Measurements from ENCODE around the gene RNF32. TPM values are rescaled to one million over a fixed set of nuclear protein-coding genes. Genes with fewer than 3 reads are reported as not detected.
A peak's percentile ranks its signal among the peaks of the same experiment; 100 is the strongest.

Gene RNF32
- total and polyA plus RNA-seq, 7 donors = 0.36 to 3.7 (median 1.5) TPM

DNA sequence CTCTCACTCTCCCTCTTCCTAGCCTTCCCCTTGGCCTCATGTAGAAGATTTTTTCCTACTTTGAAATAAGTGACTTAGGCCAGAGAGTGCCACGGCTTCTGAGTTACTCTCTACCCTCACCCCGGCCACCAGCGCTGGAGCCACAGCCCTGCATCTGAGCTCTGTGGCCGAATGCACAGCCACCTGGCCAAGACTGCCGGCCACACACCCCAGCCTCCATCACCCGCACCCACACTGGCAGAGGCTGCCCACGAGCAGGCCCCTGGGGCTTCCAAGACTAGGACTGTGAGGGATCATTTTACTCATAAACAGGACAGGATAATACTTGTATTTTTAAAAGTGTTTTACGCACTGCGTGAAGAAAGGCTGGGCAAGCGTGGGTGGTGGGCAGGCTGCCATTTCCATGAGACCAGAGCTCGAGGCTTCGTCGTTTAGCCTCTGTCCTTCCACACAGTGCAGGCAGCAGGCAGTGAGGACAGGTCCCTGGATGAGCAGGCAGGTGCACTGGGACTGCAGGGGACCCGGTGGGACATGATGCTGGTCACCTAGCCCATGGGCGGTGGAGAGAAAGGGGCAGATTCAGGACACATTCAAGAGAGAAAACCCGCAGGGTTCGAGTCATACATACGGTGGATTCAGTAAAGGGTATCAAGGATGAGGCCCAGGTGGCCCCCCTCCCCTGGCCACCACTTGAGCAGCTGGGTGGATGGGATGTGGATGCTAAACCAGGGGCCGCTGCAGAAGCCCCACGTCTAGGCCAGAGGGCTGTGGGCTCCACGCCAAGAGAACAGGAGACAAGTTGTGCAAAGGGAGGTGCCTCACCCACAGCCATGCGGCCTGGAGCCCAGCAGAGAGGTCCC, 35.5 kb upstream of the RNF32 start:
- 84 to 89% methylated on average over 22 of the region's 22 CpGs for WGBS, 2 donors
- no peak for DNase-seq
- TF ChIP-seq POLR2A (IDR thresholded peaks at IDR 0.05) = no peak
- no peak for TF ChIP-seq POLR2AphosphoS5 (IDR thresholded peaks at IDR 0.05)
- TF ChIP-seq EP300 (IDR thresholded peaks at IDR 0.05) = no peak
- TF ChIP-seq, protein P1, sequence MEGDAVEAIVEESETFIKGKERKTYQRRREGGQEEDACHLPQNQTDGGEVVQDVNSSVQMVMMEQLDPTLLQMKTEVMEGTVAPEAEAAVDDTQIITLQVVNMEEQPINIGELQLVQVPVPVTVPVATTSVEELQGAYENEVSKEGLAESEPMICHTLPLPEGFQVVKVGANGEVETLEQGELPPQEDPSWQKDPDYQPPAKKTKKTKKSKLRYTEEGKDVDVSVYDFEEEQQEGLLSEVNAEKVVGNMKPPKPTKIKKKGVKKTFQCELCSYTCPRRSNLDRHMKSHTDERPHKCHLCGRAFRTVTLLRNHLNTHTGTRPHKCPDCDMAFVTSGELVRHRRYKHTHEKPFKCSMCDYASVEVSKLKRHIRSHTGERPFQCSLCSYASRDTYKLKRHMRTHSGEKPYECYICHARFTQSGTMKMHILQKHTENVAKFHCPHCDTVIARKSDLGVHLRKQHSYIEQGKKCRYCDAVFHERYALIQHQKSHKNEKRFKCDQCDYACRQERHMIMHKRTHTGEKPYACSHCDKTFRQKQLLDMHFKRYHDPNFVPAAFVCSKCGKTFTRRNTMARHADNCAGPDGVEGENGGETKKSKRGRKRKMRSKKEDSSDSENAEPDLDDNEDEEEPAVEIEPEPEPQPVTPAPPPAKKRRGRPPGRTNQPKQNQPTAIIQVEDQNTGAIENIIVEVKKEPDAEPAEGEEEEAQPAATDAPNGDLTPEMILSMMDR (IDR thresholded peaks at IDR 0.05) = no peak
- Histone ChIP-seq H3K36me3 (no peaks in the 10 kb centered on the region), H3K27ac (no peak overlapping the region), H3K9me3 (no peaks in the 10 kb centered on the region), H3K4me3 (no peak overlapping the region), H3K4me1 (peaks cover 0 to 11% (median 11%) of the 10 kb centered on the region in 4 donors), H3K27me3 (peaks cover 8 to 40% (median 12%) of the 10 kb centered on the region in 3 donors)
- intact Hi-C loops (cut with DNase I) = no loop called here

DNA sequence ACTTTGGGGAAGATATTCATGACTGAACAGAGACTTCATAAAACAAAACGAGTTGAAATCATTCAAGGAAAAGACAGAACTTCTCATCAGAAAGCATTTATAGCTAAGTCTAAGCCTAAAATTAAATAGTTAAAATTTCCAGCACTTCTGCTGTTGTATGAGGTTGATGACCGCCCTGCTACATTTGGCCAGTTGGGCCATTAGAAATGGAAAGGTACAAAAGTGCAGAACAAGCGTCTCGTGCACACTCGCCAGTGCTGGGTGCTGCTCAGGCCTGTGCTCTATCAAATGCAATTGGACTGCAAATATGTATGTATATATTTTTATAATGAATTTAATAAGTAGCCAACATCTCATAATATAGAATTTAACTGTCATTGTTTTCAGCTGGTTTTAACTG, 34.4 kb upstream of the RNF32 start:
- no peak for DNase-seq
- intact Hi-C loops (cut with DNase I) = no loop called here
- WGBS, 2 donors = 73 to 82% methylated on average over 5 of the region's 5 CpGs

DNA sequence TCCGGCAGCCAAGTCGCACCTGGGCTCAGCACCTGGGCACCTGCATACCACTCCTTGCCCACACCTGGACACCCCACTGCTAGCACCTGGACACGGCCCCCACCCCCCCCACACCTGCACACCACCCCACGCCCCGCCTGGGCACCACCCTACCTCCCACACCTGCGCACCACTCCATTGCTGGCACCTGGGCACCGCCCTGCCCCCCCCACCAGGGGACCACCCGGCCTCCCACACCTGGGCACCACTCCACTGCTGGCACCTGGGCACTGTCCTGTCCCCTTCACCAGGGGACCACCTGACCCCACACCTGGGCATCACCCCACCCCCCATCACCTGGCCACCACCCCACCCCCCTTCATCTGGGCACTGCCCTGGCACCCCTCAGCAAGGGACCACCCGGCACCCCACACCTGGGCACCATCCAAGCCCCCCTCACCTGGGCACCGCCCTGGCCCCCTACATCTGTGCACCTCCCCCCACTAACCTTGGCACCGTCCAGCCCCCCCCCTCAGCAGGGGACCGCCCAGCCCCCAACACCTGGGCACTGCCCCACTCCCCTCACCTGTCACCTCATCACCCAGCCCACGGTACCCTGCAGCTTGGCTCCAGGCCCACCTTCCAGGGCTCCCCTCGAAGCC, 33.8 kb upstream of the RNF32 start:
- Histone ChIP-seq H3K36me3 (no peaks in the 10 kb centered on the region), H3K4me3 (peak overlapping the region in 1 of 4 donors; percentile 45), H3K4me1 (peaks cover 0 to 11% (median 11%) of the 10 kb centered on the region in 4 donors), H3K27me3 (peaks cover 8 to 40% (median 12%) of the 10 kb centered on the region in 3 donors), H3K27ac (no peak overlapping the region), H3K9me3 (no peaks in the 10 kb centered on the region)
- TF ChIP-seq, protein P1 (IDR thresholded peaks at IDR 0.05) = no peak
- TF ChIP-seq POLR2AphosphoS5 (IDR thresholded peaks at IDR 0.05) (no peak), EP300 (IDR thresholded peaks at IDR 0.05) (no peak)
- no peak for DNase-seq
- 49 to 76% methylated on average over 14 of the region's 14 CpGs for WGBS, 2 donors
- intact Hi-C loops (cut with DNase I) = no loop called here

More for the DNA sequence above, 34.4 kb upstream of the RNF32 start:
- Histone ChIP-seq H3K36me3 (no peaks in the 10 kb centered on the region), H3K4me1 (peaks cover 0 to 11% (median 11%) of the 10 kb centered on the region in 4 donors), H3K9me3 (no peaks in the 10 kb centered on the region), H3K27ac (no peak overlapping the region), H3K4me3 (no peak overlapping the region), H3K27me3 (peaks cover 8 to 40% (median 12%) of the 10 kb centered on the region in 3 donors)
- TF ChIP-seq POLR2A (IDR thresholded peaks at IDR 0.05) (no peak), EP300 (IDR thresholded peaks at IDR 0.05) (no peak), POLR2AphosphoS5 (IDR thresholded peaks at IDR 0.05) (no peak)
- TF ChIP-seq, protein P1 (IDR thresholded peaks at IDR 0.05) = no peak

DNA sequence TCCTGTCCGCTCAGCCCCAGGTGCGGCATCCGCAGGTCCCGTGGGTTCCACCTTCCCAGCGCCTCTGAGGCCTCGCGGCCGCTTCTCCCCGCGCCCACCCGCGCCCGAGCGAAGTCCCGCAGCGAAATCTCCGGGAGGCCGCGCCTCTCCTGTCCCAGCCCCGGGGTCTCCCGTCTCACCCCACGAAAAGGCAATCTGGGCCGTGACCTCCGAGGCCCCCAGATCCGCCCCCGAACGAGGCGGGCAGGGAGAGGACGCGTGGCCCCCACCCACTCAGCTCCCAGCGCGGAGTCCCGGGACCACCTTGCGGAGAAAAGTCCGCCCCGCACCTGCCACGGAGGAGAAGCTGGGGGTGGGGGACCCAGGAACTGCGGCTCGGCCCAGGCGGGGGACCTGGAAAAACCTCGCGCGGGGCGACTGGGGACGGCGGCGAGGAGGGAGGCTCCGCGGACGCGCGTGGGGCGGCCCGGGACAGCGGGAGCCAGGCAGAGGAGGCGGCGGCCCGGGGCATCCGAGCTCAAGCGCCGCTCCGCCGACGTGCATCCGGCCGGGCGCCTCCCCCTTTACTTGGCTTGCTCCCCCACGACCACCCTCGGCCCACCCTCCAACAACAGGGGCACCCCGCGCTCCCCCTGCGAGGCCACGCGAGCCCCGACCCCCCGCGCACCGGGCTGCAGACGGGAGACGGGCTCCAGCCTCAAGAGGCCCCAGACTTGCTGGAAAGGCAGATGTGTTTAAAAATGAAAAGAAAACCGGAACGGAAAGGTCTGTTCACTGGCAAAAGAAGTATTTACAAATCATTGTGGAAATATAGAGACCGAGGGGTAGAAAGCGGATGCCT, 33.0 kb upstream of the RNF32 start:
- TF ChIP-seq, protein P1 (IDR thresholded peaks at IDR 0.05) = no peak
- TF ChIP-seq POLR2AphosphoS5 (IDR thresholded peaks at IDR 0.05) (no peak), EP300 (IDR thresholded peaks at IDR 0.05) (no peak), POLR2A (IDR thresholded peaks at IDR 0.05) (no peak)
- Histone ChIP-seq H3K4me1 (peaks cover 0 to 11% (median 11%) of the 10 kb centered on the region in 4 donors), H3K27me3 (peaks cover 8 to 40% (median 12%) of the 10 kb centered on the region in 3 donors), H3K4me3 (peak overlapping the region; percentile 2 to 47 (median 36)), H3K27ac (no peak overlapping the region), H3K9me3 (no peaks in the 10 kb centered on the region), H3K36me3 (no peaks in the 10 kb centered on the region)
- intact Hi-C loops (cut with DNase I) = no loop called here
- no peak for DNase-seq
- WGBS, 2 donors = 54 to 82% methylated on average over 84 of the region's 84 CpGs
